AG04450 (cell line): ENCODE data around the gene RUBCNL. TPM values are rescaled to one million over a fixed set of nuclear protein-coding genes. Genes with fewer than 3 reads are reported as not detected.

ENCODE experiments used
- CTCF ChIA-PET: fragments of 300-600, 350-600 bp; formaldehyde crosslinking; extraction: SDS; loops from one replicate; lab custom pipeline; 2022; ENCODE audit warnings: antibody characterized with exemption, inconsistent platforms; lab: Charles Lee
- POLR2A ChIA-PET: fragments of 350-600 bp; formaldehyde crosslinking; extraction: SDS; loops from one replicate; lab custom pipeline; 2021; ENCODE audit warnings: antibody characterized with exemption, inconsistent platforms; lab: Yijun Ruan, JAX
- DNase-seq: peaks from one replicate; pipeline ENCODE4 v3.0.0-alpha.2; 2011; ENCODE audit warnings: low read depth, low spot score
- H3K27ac ChIP-seq: one replicate; pipeline ENCODE4 v1.5.1; 2012; ENCODE audit warnings: low read depth, low read length, control low read depth
- H3K27me3 ChIP-seq: one replicate; pipeline ENCODE4 v1.6.0; 2012; ENCODE audit warnings: low read length; ENCODE audit not compliant: control insufficient read depth, insufficient read depth
- H3K4me3 ChIP-seq: 2 replicates; pipeline ENCODE4 v1.5.1; 2011; ENCODE audit warnings: mild to moderate bottlenecking, low read depth, low read length, control low read depth
- H3K9me3 ChIP-seq: 2 replicates; pipeline ENCODE4 v1.5.1; 2012; ENCODE audit warnings: low read length; ENCODE audit not compliant: control insufficient read depth, insufficient read depth
- polyA plus RNA-seq: library from polyadenylated mRNA; depleted of rRNA; stranded (reverse); fragments of >200 nt; gene quantifications from 2 replicates; pipeline ENCODE4 v1.2.3, GENCODE V29; 2011
- TF ChIP-seq, protein P1 (sequence below): IDR thresholded peaks from 2 replicates; pipeline ENCODE4 v1.5.1; 2011; ENCODE audit warnings: low read depth, low read length, control low read depth, inconsistent platforms

The RUBCNL gene
- polyA plus RNA-seq, 1 experiment = not detected

DNA sequence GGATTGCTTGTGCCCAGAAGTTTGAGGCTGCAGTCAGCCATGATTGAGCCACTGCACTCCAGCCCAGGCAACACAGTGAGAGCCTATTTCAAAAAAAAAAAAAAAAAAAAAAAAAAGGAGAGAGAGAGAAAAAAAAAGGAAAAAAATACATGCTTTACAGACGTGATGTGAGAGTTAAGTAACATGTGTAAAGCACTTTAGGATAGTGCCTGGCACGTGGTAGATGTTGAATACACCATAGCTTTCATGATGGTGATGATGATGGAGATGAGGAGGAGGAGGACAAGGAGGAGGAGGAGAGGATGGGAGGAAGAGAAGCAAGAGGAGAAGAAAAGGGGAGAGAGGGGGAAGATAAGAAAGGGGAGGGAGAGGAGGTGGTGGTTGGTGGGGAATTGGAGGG lies 15.1 kb upstream of the RUBCNL start:
- CTCF ChIA-PET = no interaction called here

DNA sequence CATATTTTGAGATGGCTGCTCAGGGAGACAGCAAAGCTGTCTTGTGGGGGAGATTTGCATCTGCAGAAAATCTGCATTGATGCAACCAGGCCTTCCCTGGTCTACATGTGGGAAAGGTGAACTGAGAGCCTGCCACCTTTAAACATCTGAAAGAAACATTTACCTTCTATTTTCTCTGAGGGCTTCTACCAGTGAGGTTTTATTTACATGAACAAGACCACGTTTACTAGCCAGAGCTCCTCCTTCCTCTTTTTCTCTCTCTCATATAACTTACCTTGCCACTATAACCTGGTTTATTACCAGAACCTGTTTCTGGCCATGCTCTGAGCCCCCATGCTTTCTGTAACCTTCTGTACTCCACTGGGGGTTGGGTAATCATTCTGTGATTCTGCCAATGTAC lies 14.4 kb upstream of the RUBCNL start:
- Histone ChIP-seq H3K9me3 (no peaks in the 10 kb centered on the region), H3K27ac (no peak overlapping the region), H3K27me3 (no peaks in the 10 kb centered on the region), H3K4me3 (no peak overlapping the region)
- POLR2A ChIA-PET = no interaction called here
- DNase-seq = no peak
- CTCF ChIA-PET = no interaction called here
- TF ChIP-seq, protein P1, sequence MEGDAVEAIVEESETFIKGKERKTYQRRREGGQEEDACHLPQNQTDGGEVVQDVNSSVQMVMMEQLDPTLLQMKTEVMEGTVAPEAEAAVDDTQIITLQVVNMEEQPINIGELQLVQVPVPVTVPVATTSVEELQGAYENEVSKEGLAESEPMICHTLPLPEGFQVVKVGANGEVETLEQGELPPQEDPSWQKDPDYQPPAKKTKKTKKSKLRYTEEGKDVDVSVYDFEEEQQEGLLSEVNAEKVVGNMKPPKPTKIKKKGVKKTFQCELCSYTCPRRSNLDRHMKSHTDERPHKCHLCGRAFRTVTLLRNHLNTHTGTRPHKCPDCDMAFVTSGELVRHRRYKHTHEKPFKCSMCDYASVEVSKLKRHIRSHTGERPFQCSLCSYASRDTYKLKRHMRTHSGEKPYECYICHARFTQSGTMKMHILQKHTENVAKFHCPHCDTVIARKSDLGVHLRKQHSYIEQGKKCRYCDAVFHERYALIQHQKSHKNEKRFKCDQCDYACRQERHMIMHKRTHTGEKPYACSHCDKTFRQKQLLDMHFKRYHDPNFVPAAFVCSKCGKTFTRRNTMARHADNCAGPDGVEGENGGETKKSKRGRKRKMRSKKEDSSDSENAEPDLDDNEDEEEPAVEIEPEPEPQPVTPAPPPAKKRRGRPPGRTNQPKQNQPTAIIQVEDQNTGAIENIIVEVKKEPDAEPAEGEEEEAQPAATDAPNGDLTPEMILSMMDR = no peak

More for the DNA sequence above, 15.1 kb upstream of the RUBCNL start:
- Histone ChIP-seq H3K9me3 (no peaks in the 10 kb centered on the region), H3K27ac (no peak overlapping the region), H3K4me3 (no peak overlapping the region), H3K27me3 (no peaks in the 10 kb centered on the region)
- DNase-seq = no peak
- TF ChIP-seq, protein P1 = no peak
- POLR2A ChIA-PET = no interaction called here

DNA sequence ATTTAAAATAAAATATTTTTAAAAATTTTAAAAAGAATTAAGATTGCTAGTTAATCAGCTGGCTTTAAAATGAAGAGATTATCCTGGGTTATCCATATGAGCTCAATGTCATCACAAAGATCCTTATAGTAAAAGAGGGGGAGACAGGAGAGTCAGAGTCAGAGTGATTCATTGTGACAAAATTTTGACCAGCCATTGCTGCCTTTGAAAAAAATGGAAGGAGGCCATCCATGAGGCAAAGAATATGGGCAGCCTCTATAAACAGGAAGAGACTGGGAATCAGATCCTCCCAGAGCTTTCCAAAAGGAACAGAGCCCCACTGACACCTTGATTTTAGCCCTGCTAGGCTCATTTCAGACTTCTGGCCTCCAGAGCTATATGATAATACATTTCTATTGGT lies 9.3 kb upstream of the RUBCNL start:
- Histone ChIP-seq H3K27ac (no peak overlapping the region), H3K4me3 (no peak overlapping the region), H3K27me3 (no peaks in the 10 kb centered on the region), H3K9me3 (no peaks in the 10 kb centered on the region)
- TF ChIP-seq, protein P1 = no peak
- ChIA-PET CTCF (no interaction called here), POLR2A (no interaction called here)
- no peak for DNase-seq

DNA sequence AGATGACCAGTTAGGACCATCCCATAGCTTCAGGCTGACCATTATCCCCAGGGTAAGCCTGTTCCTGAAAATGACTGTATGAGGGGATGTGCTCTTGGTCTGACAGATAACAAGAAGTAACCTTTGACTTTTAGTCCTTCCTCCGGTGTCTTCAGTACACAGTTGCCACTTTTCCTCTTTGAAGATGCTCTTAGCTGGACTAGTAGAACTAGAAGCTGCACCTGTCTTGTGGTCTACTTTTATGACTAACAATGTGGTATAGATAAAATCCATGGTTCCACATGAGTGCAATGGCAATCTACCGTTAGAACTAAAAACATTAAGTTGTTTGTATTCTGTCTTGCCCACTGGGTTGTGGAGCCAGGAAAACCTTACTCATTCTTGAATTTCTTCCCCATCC lies 5.9 kb upstream of the RUBCNL start:
- TF ChIP-seq, protein P1 = no peak
- Histone ChIP-seq H3K4me3 (no peak overlapping the region), H3K27me3 (peaks cover 12% of the 10 kb centered on the region), H3K27ac (no peak overlapping the region), H3K9me3 (no peaks in the 10 kb centered on the region)
- ChIA-PET CTCF (no interaction called here), POLR2A (no interaction called here)
- no peak for DNase-seq

DNA sequence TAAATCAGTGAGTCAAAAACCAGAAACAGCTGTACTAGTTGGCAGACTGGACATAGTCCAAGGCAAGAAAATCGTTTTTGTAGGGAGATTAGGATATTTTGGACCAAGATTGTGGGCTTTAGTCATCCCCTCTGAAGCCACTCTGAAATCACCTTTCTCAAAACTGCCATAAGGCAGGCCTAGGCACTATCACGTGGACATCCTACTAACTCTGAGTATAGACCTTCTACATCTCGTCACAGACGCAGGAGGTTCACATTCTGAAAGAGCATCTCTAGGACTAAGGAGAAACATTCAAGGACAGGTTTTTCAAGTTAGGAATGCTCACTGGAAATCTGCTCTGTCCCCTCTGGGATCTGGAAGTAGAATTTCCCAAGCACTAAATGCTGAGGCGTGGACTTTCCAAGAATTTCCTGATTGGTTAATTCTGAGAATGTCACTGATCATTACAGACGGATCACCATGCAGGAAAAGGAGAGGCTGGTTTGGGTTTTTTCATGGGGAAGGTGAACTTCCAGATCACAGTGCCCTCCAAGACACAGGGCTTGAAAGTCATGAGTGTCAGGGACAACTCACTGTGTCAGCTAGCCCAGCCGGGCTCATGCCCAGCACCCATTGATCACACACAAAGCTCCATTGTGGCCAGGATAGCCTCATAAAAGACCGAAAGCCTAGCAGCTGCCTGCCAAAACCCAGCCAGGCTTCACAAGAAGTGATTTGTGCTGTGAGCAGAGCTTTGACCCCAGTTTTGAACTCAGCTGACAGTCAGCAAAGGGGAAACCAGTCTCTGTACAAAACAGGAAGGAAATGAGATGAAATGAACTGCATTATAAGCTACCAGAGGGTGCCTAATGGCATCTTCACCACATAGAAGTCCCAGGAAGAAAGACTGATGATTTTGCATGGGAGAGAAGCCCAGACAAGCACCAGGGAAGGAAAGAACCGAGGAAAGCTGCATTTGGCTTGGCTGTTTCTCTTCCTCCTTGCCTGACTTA lies 2.7 kb upstream of the RUBCNL start:
- peaks cover 36% of the 10 kb centered on the region for H3K27me3 ChIP-seq
- no peak overlapping the region for H3K27ac ChIP-seq
- H3K4me3 ChIP-seq = no peak overlapping the region
- no peak for DNase-seq
- POLR2A ChIA-PET = no interaction called here
- CTCF ChIA-PET = no interaction called here
- TF ChIP-seq, protein P1 = no peak
- H3K9me3 ChIP-seq = no peaks in the 10 kb centered on the region
